ENCODE measurements around the gene USP36. TPM values are rescaled to one million over a fixed set of nuclear protein-coding genes. Genes with fewer than 3 reads are reported as not detected.

The USP36 gene
- 12.8 and 15.6 TPM in 2 replicates for total RNA-seq

GRCh38 chr17:78840780-78841611, at the start of gene USP36:
Gene USP36 (minus strand): TSS chr17:78840814. CDS start chr17:78836363, 4,451 bp downstream.

GRCh38 chr17:78781893-78782304, 58.7 kb downstream of the USP36 start, which contains the start of gene CYTH1:
Gene CYTH1 (minus strand): TSS chr17:78782273. CDS start chr17:78782223, 50 bp downstream.

Other genes with a start within 250 kb of the USP36 start
- 19.8 and 24.9 TPM in 2 replicates for gene CYTH1, start 58.5 kb downstream of the USP36 start, total RNA-seq
- 1.3 and 1.4 TPM in 2 replicates for gene CEP295NL, start 62.4 kb upstream of the USP36 start, total RNA-seq
- 61.6 and 75.5 TPM in 2 replicates for gene TIMP2, start 84.6 kb upstream of the USP36 start, total RNA-seq
- 1.8 and 5.1 TPM in 2 replicates for gene LGALS3BP, start 139.1 kb upstream of the USP36 start, total RNA-seq
- gene CANT1, start 168.9 kb upstream of the USP36 start, total RNA-seq: 42.5 and 46.2 TPM in 2 replicates
- gene C1QTNF1, start 183.4 kb upstream of the USP36 start, total RNA-seq: 3.0 and 10.5 TPM in 2 replicates
- gene ENGASE, start 234.0 kb upstream of the USP36 start, total RNA-seq: 9.8 and 10.2 TPM in 2 replicates